HG02981 (cell line): ENCODE results near the gene TIMELESS.
"Not testable (repeated sequence)": the region's sequence is repeated elsewhere in the genome, so short reads cannot be mapped to it uniquely, and the experiment has no call there.

ENCODE experiments used
- ATAC-seq: cut with Tn5 transposase; IDR thresholded peaks from one replicate; pipeline ENCODE4 v1.9.1; 2021; ENCODE audit warnings: mild to moderate bottlenecking, moderate library complexity; ENCODE audit not compliant: unreplicated experiment

The TIMELESS gene

GRCh38 chr12:56469007-56469930 is 20.0 kb upstream of the TIMELESS start:
- ATAC-seq, result no peak

DNA sequence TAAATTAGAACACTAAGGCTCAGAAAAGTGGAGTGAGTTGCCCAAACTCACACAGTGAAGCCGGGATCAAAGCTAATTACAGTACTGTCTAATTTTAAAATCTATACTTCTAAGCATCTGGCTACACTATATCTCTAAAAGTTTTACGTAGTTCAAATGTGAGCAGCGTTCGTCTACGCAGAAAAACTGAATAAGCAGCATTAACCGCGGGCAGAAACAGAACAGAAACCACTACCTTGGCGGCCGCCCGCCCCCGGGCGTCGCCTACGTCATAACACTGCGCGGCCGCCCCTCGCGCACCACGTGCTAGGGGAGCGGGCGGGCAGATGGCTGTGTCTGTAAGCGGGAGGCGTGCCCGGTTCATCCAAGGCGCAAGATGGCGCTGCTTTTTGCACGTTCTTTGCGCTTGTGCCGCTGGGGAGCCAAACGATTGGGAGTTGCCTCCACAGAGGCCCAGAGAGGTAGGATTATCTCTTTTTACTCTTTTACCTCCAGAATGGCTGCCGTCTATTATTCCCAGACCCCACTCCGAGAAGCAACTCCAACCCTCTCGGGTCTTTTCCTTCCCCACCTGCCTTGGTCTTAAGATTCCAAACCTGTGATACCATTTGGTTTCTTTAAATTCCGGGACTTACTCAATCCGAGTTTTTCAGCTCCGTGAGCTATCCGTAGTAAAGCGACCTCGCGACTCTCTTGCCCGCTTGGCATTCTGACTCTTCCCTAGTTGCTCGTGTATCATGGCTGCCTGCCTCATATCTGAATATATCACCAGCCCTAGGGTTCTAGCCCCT is 19.2 kb upstream of the TIMELESS start, which contains the start of gene SPRYD4:
Gene SPRYD4, plus strand, starts transcription at position 363 of the 791 bp plus-strand sequence. Its CDS starts 14 bp downstream, at position 377.
- peak; percentile 90 for ATAC-seq

- no peak for ATAC-seq
Measured at GRCh38 chr12:56462565-56462964, 13.3 kb upstream of the TIMELESS start.

GRCh38 chr12:56461235-56462159 is 12.3 kb upstream of the TIMELESS start:
- no peak for ATAC-seq

GRCh38 chr12:56457817-56458216 is 8.6 kb upstream of the TIMELESS start:
- no peak for ATAC-seq

DNA sequence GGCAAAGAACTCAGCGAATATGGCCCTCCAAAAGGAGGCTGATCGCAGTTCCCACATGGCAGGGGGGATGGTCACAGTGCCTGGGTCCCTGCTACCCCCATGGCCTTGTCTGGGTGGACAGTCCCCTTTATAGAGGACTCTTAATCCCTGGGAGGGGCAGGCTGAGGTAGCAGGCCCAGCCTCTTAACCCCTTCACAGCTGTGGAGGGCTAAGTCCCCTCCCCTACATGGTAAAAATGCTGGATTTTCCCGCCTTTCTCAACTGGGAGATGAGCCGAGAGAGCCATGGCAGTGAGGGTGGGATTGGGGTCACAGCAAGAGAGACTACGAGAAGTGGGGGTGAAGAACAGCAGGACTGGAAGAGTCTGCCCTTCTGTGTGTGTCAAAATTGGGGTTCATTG is 5.3 kb upstream of the TIMELESS start, which contains the start of gene MIP:
Gene MIP, minus strand, starts transcription at position 101 of the 400 bp plus-strand sequence. Its CDS starts 44 bp downstream, at position 57.
- no peak for ATAC-seq

DNA sequence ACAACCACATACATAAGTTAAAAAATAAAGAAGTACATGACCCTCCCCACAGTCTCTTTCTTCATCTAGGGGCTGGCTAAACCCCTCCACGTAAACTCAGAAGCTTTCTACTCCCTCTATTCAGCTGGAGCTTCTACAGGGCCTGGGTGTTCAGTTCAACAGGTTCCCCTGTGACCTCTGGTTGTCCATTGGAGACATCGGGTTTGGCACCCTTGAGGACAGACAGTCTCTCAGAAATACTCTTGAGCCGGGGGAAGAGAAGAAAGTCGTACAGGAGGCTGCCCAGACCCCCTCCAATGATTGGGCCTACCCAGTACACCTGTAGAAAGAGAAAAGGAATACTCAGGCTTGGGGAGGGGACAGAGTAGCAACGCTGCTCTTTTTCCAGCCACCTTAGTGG is 1.9 kb upstream of the TIMELESS start:
- no peak for ATAC-seq

- ATAC-seq, result no peak
Measured at GRCh38 chr12:56450241-56450640, 1.0 kb upstream of the TIMELESS start.

DNA sequence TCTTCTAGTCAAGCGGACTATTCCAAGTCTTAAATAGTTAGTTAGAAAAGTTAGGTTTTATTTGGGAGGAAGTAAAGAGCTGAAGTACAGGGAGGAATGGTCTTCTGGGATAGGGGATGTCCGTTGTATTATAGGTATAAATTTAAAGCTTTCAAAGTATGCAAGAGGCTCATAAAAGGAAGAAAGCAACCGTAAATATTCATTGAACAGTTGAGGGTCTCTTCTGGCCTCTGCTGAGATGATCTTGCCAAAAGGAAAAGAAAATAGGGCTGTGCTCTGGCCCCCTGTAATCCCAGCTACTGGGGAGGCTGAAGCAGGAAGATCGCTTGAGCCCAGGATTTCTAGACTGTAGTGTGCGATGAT is 377 bp upstream of the TIMELESS start:
- no peak for ATAC-seq

DNA sequence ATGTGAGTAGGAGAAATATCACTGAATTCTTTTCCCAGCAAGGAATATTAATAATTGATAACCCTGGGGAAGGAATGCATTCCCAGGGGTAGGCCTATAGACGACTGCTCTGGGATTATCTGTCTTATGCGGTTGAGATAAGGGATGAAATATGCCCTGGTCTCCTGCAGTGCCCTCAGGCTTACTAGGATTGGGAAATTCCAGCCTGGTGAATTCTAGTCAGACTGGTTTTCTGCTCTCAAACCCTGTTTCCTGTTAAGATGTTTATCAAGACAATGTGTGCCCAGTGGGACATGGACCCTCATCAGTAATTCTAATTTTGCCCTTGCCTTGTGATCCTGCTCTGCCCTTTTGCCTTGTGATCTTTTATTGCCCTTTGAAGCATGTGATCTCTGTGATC is 6.0 kb downstream of the TIMELESS start:
- not testable (repeated sequence) for ATAC-seq

- ATAC-seq, result no peak
Measured at GRCh38 chr12:56437430-56438176, 11.6 kb downstream of the TIMELESS start.

DNA sequence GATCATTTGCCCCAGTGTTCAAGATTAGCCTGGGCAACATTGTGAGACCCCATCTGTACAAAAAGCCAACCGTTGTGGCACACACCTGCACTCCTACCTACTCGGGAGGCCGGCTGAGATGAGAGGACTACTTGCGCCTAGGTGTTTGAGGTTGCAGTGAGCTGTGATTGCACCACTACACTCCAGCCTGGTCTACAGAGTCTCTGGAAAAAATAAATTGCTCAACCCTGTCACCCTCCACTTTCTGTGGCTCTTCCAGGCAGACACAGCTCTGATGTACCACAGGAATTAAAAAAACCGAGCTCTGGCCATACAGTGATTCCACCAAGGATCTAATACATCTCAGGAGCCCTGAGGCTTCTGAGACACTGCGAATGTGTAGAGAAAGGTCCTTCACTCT is 14.4 kb downstream of the TIMELESS start:
- ATAC-seq, result no peak

DNA sequence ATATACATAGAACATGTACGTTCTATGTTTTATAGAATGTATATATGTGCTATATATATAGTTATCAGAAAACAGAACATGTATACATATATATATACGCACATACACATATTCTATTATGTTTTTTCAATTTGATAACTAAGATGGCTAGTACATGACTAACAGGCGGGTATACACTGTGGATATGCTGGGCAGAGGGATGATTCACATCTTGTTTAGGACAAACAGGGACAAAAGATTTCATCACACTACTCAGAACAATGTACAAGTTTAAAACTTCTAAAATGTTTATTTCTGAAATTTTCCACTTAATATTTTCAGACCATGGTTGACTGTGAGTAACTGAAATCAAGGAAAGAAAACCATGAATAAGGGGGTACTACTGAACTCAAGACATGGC is 17.4 kb downstream of the TIMELESS start:
- ATAC-seq, result no peak

GRCh38 chr12:56431288-56431687 is 17.9 kb downstream of the TIMELESS start:
- no peak for ATAC-seq

DNA sequence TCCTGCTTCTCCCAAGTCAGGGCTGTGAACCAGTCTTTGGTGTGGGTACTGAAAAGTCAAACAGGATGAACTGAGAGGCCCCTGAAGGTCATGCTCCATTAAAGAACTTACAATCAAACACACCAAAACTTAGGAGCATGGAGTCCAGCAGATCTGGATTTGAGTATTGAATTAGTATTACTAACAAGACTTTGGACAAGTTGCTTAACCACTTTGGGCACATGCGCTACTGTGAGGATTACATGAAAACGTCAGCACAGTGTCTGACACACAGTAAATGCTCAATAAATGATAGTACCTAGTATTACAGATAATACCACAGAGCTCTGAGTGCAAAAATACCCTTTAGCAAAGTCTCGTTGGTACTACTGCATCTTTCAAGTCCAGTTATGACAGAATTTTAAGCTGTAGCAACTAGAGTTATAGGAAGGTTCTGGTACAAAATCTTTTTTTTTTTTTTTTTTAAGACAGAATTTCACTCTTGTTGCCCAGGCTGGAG is 23.2 kb downstream of the TIMELESS start:
- ATAC-seq, result no peak

GRCh38 chr12:56425193-56425592 is 24.0 kb downstream of the TIMELESS start:
- ATAC-seq, result no peak

- no peak for ATAC-seq
Measured at GRCh38 chr12:56420411-56420810, 28.8 kb downstream of the TIMELESS start.

DNA sequence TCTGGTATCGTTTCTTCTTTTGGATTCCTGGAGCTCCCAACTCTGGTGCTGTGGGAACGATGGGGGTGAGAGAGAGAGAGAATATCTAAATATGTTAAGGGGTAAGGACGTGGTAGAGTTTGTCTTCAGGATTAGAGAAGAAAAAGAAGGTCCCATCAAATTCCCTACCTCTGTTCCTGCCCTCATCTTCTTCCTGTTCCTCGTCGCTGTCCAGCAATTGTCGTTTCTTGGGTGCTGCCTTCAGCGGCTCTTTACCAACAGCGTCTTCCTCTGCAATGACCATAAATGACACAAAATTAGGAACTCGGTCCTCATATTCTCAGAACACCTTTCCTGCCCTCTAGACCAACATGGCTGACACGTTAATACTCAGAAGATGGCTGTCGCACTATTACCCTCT is 31.5 kb downstream of the TIMELESS start:
- ATAC-seq, result no peak

DNA sequence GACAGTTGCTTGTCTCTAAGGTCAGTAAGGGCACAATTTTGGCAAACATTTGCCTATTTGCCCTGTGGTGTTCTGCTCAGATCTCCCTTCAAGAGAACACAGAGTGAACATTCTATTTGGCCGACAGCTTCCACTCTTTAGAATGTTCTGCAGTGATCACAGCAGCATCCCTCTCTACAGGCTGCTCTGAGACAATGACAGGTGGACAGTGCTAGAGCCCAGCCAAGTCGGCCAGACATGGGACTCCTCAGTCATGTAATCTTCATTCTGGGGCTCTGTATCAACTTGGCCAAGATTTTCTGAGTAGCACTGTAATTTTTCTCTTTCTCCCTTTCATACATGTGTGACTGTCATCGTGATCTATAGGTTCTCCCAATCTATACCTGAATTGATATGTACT is 34.8 kb downstream of the TIMELESS start:
- no peak for ATAC-seq

GRCh38 chr12:56413392-56413791 is 35.8 kb downstream of the TIMELESS start:
- ATAC-seq, result no peak
